ACHN (cell line): ENCODE results near the gene MAGEH1.
"Not testable (repeated sequence)": the region's sequence is repeated elsewhere in the genome, so short reads cannot be mapped to it uniquely, and the experiment has no call there.

ENCODE experiments used
- DNase-seq: peaks from one replicate; pipeline ENCODE4 v3.0.0-alpha.2; 2015
- in situ Hi-C: cut with HindIII; loops from 2 replicates; pipeline ENCODE4 v1.10.0; 2017; ENCODE audit warnings: low sequenced_read_pairs, low pct_ligation_motif_present, low pct_unique_long_range_greater_than_20kb

MAGEH1 gene

GRCh38 chrX:55451990-55452832 lies at the start of gene MAGEH1:
TSS of gene MAGEH1 (plus strand) at chrX:55452127. CDS start at chrX:55452375, 248 bp downstream.
- DNase-seq: peak; percentile 54
- in situ Hi-C loops: no loop called here

- DNase-seq, in situ Hi-C loops: not testable (repeated sequence)
Observed at GRCh38 chrX:55427079-55427478, 24.8 kb upstream of the MAGEH1 start.

- in situ Hi-C loops, DNase-seq: not testable (repeated sequence)
Observed at GRCh38 chrX:55443468-55443867, 8.5 kb upstream of the MAGEH1 start.

GRCh38 chrX:55450259-55450658 lies 1.7 kb upstream of the MAGEH1 start:
- in situ Hi-C loops: no loop called here
- DNase-seq: no peak

GRCh38 chrX:55451141-55451540 lies 786 bp upstream of the MAGEH1 start:
- no peak for DNase-seq
- in situ Hi-C loops: no loop called here

- in situ Hi-C loops: no loop called here
Observed at GRCh38 chrX:55451626-55451989, 319 bp upstream of the MAGEH1 start.

GRCh38 chrX:55452833-55453124 lies 852 bp downstream of the MAGEH1 start:
- no peak for DNase-seq
- in situ Hi-C loops: no loop called here

More at GRCh38 chrX:55451626-55451989, 319 bp upstream of the MAGEH1 start:
- DNase-seq: no peak

GRCh38 chrX:55455708-55456107 lies 3.8 kb downstream of the MAGEH1 start:
- in situ Hi-C loops, DNase-seq: not testable (repeated sequence)

- DNase-seq, in situ Hi-C loops: not testable (repeated sequence)
Observed at GRCh38 chrX:55459426-55459825, 7.5 kb downstream of the MAGEH1 start.

GRCh38 chrX:55459926-55460325 lies 8.0 kb downstream of the MAGEH1 start:
- in situ Hi-C loops, DNase-seq: not testable (repeated sequence)

- in situ Hi-C loops, DNase-seq: not testable (repeated sequence)
Observed at GRCh38 chrX:55464050-55464449, 12.1 kb downstream of the MAGEH1 start.

GRCh38 chrX:55465108-55465507 lies 13.2 kb downstream of the MAGEH1 start:
- DNase-seq, in situ Hi-C loops: not testable (repeated sequence)

- in situ Hi-C loops, DNase-seq: not testable (repeated sequence)
Observed at GRCh38 chrX:55465791-55466190, 13.9 kb downstream of the MAGEH1 start.

GRCh38 chrX:55479956-55480355 lies 28.0 kb downstream of the MAGEH1 start:
- DNase-seq, in situ Hi-C loops: not testable (repeated sequence)

- DNase-seq: no peak
- in situ Hi-C loops: no loop called here
Observed at GRCh38 chrX:55480390-55481062, 28.6 kb downstream of the MAGEH1 start.

- DNase-seq: no peak
- in situ Hi-C loops: no loop called here
Observed at GRCh38 chrX:55484948-55485347, 33.0 kb downstream of the MAGEH1 start.

- no peak for DNase-seq
- in situ Hi-C loops: no loop called here
Observed at GRCh38 chrX:55486736-55487135, 34.8 kb downstream of the MAGEH1 start.

GRCh38 chrX:55487143-55487542 lies 35.2 kb downstream of the MAGEH1 start:
- in situ Hi-C loops: no loop called here

GRCh38 chrX:55488006-55488592 lies 36.2 kb downstream of the MAGEH1 start:
- in situ Hi-C loops: no loop called here
- no peak for DNase-seq

More at GRCh38 chrX:55487143-55487542, 35.2 kb downstream of the MAGEH1 start:
- no peak for DNase-seq
